GM03348 (cell line): ENCODE results near the gene JUND.

Experiments
- DNase-seq: peaks from one replicate; pipeline ENCODE4 v3.0.0; 2012; ENCODE audit warnings: low spot score

JUND gene

DNA sequence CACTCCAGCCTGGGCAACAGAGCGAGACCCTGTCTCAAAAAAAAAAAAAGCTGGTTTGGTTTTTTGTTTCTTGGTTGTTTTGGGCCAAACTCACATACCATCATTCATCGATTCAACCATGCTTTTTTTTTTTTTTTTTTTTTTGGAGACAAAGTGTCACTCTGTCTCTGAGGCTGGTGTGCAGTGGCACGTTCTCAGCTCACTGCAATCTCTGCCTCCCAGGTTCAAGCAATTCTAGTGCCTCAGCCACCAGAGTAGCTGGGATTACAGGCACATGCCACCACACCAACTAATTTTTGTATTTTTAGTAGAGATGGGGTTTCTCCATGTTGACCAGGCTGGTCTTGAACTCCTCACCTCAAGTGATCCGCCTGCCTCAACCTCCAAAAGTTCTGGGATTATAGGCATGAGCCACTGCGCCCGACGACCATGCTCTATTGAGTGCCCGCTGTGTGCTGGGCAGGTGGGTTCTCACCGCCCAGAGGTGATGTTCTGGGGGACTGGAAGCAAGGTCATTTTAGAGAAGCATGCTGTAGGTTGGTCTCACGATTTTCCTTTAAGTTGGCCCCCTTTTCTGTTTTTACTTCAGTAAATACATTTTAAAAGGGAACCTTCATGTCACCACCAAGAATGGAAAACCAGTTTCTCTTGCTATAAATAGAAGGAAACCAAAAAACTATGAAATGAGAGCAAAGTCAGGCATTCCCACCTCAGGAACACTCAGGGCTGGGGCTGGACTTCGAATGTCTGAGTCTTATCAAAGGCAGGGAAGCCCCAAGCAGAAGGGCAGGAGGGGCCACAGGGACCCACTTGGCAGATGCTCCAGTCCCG is 8.3 kb upstream of the JUND start:
- DNase-seq, result no peak

DNA sequence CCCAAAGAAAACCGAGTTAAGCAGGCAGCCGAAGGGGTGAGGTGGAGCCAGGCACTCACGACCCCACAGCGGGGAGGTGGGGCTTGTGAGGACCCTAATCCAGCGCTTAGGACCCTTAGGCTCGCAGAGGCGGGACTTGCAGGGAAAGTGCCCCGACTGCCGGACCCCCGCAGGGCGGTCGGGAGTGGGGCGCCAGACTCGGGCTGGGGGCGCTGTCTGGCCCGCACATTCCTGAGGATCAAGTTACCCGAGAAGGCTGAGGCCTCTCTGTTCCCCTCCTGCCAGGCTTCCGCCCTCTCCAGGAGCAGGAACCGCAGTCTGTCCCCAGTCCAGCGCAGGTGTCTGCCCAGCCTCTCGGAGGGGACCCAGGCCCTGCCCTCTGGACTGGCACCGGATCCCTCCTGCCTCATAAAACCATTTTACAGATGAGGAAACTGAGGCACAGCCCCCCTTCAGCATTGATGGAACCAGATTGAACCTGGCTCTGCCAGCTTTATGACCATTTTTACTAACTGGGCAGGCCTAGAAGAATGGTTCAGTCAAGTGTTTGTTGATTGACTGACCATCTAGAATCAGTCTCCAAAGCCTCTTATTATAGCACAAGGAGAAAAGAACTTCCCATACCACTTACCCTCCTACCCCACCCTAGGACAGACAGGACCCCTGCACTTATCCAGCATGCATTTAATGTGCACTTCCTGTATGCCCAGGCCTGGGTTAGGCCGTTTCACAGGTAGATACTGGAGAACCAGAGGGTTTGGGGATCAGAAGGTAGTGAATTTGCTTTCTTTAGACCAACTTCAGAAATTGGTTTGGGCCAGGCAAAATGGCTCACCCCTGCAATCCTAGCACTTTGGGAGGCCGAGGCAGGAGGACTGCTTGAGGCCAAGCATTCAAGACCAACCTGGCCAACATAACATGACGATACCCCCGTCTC is 6.7 kb upstream of the JUND start:
- no peak for DNase-seq

DNA sequence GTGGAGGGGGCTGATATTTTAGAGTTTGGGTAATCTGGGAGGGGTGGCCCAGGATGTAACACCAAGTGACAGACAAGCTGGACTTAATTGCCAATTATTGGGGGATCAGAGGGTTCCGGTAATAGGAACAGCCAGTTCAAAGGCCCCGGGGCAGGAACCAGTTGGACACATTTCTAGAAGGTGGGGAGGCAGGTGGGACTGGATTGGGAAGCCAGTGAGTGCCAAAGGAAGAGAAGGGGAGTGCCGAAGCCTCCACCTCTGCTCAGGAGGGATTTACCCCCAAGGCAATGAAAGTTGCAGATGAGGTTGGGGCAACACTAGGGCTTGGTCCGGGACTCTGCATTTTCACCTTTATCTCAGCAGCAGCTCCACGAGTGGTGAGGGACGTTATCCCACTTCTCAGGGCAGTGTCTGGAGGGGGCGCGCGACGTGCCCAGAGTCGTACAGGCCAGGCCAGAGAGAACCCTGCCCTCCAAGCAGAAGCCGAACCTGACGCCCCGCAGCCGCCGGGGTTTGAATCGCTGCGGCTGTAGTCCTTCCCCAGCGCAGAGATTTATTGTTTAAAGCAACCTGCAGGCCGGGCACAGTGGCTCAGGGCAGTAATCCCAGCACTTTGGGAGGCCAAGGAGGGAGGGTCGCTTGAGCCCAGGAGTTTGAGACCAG is 5.7 kb upstream of the JUND start:
- DNase-seq, result no peak

DNA sequence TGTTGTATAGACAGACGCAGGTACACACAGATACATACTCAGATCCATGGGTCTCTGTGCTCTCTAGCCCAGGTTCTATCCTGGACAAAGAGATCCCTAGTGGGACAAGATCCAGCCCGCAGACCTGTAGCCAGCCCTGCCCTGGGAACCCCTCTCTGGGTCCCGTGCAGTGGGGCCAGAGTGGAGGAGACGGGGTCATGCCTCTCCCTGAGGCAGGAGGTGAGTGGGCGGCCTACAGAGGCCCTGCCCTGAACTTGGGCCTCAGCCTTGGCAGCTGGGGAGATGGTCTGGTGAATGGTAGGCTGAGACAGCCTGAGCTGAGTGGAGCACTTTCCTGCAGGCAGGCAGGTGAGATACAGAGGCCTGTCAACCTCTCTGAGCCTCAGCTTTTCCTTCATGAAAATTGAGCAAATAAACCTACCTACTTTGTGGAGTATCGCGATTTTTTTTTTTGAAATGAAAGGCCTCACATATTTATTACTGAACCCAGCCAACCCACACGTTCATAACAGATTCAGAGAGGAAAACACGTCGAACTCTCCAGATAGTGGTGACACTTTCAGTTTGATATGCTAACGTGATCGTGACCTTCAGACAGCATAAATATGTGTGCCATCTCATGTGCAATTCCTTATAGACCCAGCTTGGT is 3.4 kb upstream of the JUND start:
- no peak for DNase-seq

- DNase-seq, result no peak
Measured at GRCh38 chr19:18283338-18283737, 1.9 kb upstream of the JUND start.

GRCh38 chr19:18282788-18283141 is 1.3 kb upstream of the JUND start:
- DNase-seq, result no peak

DNA sequence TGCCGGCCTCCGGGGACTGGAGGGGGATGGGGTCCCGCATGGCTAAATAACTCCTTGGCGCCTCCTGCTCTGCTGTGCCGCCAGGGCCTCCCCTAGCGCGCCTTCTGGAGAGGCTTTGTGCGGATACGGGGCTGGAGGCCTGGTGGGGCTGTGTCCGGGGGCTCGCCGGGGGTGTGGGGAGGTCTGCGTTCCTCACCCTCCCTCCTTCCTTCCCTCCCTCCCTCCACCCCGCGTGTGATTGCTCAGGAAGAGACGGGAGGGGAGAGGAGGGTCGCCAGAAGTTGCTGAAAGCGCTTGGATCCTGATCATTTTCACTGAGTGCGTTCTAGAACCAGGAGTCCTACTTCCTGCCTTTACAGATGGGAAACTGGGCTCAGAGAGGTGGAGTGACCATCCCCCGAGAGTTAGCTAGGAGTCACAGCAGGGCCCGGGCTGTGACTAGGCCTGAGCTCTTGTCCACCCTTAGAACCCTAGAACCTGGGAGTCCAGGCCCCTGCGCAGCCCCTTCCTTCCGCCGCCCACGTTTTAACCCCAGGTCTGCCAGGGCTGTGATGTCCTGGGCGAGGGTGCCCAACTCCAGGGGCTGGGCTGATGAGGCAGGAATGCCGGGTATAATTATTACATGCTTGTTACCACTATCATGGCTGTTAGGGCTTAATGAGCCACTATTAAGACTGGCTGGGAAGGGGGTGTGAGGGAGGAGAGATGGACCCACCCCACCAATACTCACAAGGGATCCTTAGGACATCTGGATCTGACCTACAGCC is 782 bp upstream of the JUND start:
- no peak for DNase-seq

GRCh38 chr19:18280247-18281081 is 958 bp downstream of the JUND start:
- DNase-seq, result peak; percentile 92

DNA sequence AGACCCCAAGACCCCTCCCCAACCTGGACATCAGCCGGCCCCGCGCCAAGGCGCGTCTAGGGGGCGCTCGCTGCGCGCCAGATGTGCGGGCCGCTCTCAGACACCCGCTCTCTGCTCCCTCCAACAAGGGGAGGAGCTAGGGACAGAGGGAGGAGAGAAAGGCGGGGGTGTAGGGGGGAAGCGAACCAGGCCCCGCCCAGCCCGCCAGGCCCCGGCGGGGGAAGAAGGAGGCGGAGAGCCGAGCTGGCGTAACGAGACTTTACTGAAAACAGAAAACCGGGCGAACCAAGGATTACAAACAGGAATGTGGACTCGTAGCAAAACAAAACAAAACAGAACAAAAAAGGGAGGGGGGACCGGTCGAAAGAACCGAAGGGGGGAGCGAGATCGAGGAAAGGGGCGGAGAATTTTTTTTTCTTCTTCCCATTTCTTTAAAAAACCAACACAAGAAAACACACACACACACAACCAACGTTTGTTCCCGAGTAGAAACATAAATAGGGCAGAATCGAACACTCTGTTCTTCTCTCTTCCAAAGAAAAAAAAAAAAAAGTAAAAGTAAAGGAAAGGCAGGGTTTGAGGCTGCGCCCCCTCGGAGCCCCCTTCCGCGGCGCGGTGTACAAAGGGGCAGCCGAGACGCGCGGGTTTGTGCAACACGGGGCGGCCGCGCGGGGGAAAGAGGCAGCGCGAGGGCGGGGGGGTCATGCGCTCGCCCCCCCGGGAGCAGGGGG is 1.7 kb downstream of the JUND start:
- peak; percentile 97 for DNase-seq

GRCh38 chr19:18279266-18279515 is 2.2 kb downstream of the JUND start:
- no peak for DNase-seq

DNA sequence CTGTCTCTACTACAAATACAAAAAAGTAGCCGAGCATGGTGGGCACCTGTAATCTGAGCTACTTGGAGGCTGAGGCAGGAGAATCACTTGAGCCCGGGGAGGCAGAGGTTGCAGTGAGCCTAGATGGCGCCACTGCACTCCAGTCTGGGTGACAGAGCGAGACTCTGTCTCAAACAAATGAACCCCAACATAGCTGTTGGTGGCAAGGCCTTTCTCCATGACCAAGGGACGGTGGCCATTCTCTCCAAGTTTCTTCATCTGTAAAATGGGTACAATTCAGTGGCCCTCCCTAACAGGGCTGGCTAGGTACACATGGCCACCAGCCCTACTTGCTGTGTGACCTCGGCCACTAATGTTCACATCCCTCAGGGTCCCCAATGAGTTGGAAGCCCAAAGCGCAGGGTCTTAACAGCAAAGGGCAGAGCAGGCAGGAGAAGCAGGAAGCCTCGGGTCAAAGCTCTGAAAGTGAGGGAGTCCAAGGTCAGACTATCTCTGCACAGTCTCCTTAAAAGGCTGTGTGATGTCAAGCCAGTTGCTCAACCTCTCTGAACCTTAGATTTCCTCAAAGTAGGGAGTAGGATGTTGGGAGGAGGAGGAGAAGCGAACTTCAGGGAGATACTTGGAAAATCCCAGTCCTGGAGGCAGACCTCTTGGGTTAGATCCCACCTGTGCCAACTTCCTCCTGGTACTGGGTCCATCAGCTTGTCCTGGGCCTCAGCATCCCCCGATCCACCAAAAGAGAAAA is 2.7 kb downstream of the JUND start:
- no peak for DNase-seq

DNA sequence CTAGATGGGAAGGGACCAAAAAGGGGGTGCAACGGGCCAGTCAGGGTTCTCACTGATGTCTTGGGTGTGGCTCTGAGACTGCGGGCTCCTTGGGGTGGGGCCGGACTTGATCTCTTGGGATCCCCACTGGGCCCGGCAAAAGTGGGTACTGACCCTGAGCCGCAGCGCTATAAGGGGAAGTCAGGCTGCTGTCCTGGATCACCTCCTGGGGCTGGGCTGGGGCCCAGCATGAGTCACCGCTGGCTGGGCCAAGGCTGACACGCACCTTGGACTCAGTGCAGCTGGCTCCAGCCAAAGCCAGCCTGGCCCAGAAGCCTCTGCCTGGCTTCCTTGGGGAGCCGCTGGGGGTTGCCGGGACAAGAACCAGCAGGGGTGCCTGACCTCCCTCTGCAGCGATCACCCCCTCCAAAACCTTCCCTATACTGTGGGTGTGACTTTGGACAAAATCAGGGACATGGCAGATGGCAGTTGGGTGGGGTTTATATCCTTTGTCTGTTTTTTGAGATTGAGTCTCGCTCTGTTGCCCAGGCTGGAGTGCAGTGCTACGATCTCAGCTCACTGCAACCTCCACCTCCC is 6.6 kb downstream of the JUND start:
- DNase-seq, result peak; percentile 92

GRCh38 chr19:18274219-18274780 is 7.1 kb downstream of the JUND start, which contains the start of gene IQCN:
Gene IQCN (minus strand): TSS chr19:18274452. CDS start chr19:18269478, 4,974 bp downstream.
- DNase-seq, result peak; percentile 41

DNA sequence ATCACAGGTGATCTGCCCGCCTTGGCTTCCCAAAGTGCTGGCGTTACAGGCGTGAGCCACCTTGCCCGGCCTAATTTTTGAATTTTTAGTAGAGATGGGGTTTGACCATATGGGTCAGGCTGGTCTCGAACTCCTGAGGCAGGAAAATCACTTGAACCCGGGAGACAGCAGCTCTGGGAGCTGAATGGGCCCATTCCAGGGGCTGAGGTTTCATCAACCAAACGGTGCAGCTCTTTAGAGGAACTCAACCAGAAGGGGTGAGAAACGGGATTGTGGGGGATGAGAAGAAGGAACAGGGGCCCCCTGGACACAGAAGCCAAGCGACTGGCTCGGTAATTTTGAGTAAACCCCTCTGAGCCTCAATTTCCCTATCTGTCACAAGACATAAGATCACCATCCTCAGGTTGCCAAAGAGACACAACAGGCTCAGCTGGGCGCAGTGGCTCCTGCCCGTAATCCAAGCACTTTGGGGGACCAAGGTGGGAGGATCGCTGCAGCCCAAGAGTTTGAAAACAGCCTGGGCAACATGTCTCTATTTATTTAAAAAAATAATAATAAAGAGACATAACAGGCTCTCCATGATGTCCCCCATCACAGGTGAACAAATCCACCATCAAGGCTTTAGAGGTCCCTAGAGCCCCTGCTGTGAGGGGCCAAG is 7.7 kb downstream of the JUND start:
- no peak for DNase-seq

- DNase-seq, result no peak
Measured at GRCh38 chr19:18271433-18271841, 10.0 kb downstream of the JUND start.

DNA sequence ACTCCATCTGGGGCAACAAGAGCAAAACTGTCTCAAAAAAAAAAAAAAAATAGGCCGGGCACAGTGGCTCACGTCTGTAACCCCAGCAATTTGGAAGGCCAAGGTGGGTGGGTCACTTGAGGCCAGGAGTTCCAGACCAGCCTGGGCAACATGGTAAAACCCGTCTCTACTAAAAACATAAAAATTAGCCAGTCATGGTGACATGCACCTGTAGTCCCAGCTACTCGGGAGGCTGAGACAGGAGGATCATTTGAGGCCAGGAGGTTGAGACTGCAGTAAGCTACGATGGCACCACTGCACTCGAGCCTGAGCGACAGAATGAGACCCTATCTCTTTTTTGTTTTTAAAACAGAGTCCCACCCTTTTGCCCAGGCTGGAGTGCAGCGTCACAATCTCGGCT is 11.1 kb downstream of the JUND start:
- DNase-seq, result no peak

DNA sequence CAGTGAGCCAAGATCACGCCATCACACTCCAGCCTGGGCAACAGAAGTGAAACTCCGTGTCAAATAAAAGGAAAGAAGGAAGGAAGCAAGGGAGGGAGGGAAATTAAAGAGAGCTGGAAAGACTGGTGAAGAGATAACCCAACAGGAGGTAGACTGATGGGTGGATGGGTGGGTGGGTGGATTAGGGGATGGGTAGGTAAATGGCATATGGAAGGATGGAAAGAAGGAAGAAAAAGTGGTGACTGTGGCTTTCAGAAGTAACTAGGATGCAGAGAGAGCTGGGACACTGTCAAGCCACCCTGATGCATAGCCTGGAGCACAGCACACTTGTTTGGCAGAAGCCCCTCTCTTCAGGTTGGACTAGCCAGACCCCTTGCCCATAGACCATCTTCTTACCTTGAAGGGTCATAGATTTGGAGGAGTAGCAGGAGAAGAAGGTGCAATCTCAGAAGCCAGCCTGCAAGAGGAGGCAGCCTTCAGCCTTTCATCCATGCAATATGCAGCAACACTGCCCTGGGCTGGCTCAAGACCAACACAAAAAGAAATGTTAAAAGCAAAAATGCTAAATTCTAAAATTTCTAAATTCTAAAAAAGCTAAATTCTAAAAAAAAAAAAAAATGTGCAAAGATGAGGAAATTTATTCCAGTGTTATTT is 12.2 kb downstream of the JUND start:
- no peak for DNase-seq
